Astrocyte (in vitro differentiated cells and primary cell): ENCODE measurements around the gene KIAA0232. TPM values are rescaled to one million over a fixed set of nuclear protein-coding genes. Genes with fewer than 3 reads are reported as not detected.
A peak's percentile ranks its signal among the peaks of the same experiment; 100 is the strongest.

ENCODE experiments used
- DNase-seq: peaks from one replicate; pipeline ENCODE4 v3.0.0-alpha.2; 2010; ENCODE audit warnings: low read depth
- FAIRE-seq: peaks from 2 replicates; lab custom pipeline; 2011; peaks lifted over from hg19 to GRCh38; lab: Jason Lieb, UNC
- H2AFZ ChIP-seq: 2 replicates; pipeline ENCODE4 v1.6.0; 2012; ENCODE audit warnings: low read depth, low read length, inconsistent platforms
- H3K27ac ChIP-seq: 2 replicates; pipeline ENCODE4 v1.5.1; 2011; ENCODE audit warnings: low read depth, low read length, inconsistent platforms
- H3K27me3 ChIP-seq: 2 replicates; pipeline ENCODE4 v1.6.0; 2011; ENCODE audit warnings: low read length, inconsistent platforms; ENCODE audit not compliant: insufficient read depth
- H3K36me3 ChIP-seq: 2 replicates; pipeline ENCODE4 v1.5.1; 2011; ENCODE audit warnings: low read length, inconsistent platforms; ENCODE audit not compliant: insufficient read depth
- H3K4me1 ChIP-seq: 2 replicates; pipeline ENCODE4 v1.5.1; 2011; ENCODE audit warnings: low read length, inconsistent platforms; ENCODE audit not compliant: insufficient read depth
- H3K4me2 ChIP-seq: 2 replicates; pipeline ENCODE4 v1.6.0; 2012; ENCODE audit warnings: low read length, inconsistent platforms
- H3K4me3 ChIP-seq: 2 replicates; pipeline ENCODE4 v1.5.1; 2011; ENCODE audit warnings: low read depth, mild to moderate bottlenecking, low read length, inconsistent platforms; ENCODE audit not compliant: insufficient read depth
- H3K79me2 ChIP-seq: 2 replicates; pipeline ENCODE4 v1.6.0; 2012; ENCODE audit warnings: mild to moderate bottlenecking, low read length, inconsistent platforms; ENCODE audit not compliant: insufficient read depth
- H3K9ac ChIP-seq: 2 replicates; pipeline ENCODE4 v1.6.0; 2012; ENCODE audit warnings: mild to moderate bottlenecking, low read length, inconsistent platforms
- H3K9me3 ChIP-seq: 2 replicates; pipeline ENCODE4 v1.5.1; 2012; ENCODE audit warnings: low read depth, mild to moderate bottlenecking, low read length, inconsistent platforms; ENCODE audit not compliant: insufficient read depth
- H4K20me1 ChIP-seq: 2 replicates; pipeline ENCODE4 v1.6.0; 2012; ENCODE audit warnings: low read length, inconsistent platforms; ENCODE audit not compliant: insufficient read depth
- H3K27ac Mint-ChIP-seq: one replicate; pipeline ENCODE4 v1.8.0; 2021; ENCODE audit warnings: mild to moderate bottlenecking, mixed read lengths; ENCODE audit not compliant: unreplicated experiment
- H3K27me3 Mint-ChIP-seq: one replicate; pipeline ENCODE4 v1.8.0; 2021; ENCODE audit warnings: low read depth, mixed read lengths; ENCODE audit not compliant: unreplicated experiment
- H3K36me3 Mint-ChIP-seq: one replicate; pipeline ENCODE4 v1.8.0; 2021; ENCODE audit warnings: low read depth, mixed read lengths; ENCODE audit not compliant: unreplicated experiment
- H3K4me1 Mint-ChIP-seq: one replicate; pipeline ENCODE4 v1.8.0; 2021; ENCODE audit warnings: low read depth, mixed read lengths; ENCODE audit not compliant: unreplicated experiment
- H3K4me3 Mint-ChIP-seq: one replicate; pipeline ENCODE4 v1.8.0; 2021; ENCODE audit warnings: mild to moderate bottlenecking, moderate library complexity, mixed read lengths; ENCODE audit not compliant: unreplicated experiment
- H3K9me3 Mint-ChIP-seq: one replicate; pipeline ENCODE4 v1.8.0; 2021; ENCODE audit warnings: mild to moderate bottlenecking, mixed read lengths; ENCODE audit not compliant: unreplicated experiment
- EZH2 ChIP-seq: IDR thresholded peaks from 2 replicates; pipeline ENCODE4 v1.6.1; 2012; ENCODE audit warnings: mild to moderate bottlenecking, low read length, inconsistent platforms; ENCODE audit not compliant: insufficient read depth
- total RNA-seq: library from RNA; stranded (reverse); gene quantifications from 2 replicates; pipeline ENCODE4 v1.2.1, GENCODE V29; 2021
- TF ChIP-seq, protein P1 (sequence below): IDR thresholded peaks from 2 replicates; pipeline ENCODE4 v1.5.1; 2011; ENCODE audit warnings: low read depth, mild to moderate bottlenecking, inconsistent platforms, low read length, moderate library complexity; ENCODE audit not compliant: insufficient read depth

KIAA0232 gene
- total RNA-seq, 1 donor from 2014 or later, result 27.6 TPM

DNA sequence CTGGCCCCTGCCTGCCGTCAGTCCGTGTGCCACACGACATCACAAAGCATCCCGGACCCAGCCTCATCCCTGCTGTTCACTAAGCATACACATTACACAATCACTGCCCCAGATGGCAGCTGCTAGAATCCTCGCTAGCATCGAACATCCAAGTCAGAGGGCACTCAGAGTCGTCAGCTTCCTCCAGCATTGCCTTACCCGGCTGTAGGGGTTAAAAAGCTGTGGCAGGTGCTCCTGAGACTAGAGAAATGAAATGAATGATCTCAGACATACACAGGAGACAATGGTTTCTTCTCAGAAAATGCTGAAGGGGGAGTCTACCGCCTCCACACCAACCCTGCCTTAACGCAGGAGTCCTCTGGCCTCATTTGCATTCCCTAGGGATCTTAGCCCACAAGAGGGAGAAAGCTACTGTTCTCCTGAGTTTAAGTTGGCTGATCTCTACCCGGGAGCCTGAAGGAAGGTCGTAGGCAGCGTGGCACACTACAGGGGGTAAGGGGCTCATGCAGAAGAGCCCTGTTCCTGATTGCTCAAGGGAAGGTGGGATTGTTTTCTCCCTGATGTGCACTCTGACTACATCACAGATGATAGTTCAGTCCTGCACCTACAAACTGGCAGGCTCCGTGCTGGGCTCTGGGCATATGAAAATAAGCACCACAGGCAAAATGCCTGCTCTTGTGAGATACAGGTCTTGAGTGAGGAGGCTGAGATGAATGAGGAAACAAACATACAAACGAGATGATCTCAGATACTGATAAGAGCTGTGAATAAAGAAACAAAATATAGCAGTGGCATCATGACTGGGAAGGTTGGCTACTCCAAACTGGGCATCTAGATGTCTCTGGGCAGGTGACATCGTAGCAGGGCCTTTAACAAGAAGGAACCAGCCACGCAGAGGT, 2.6 kb upstream of the KIAA0232 start:
- peaks cover 8% of the 10 kb centered on the region for H3K27me3 ChIP-seq
- Mint-ChIP-seq H3K27ac (no peak overlapping the region), H3K4me1 (peaks cover 23% of the 10 kb centered on the region), H3K27me3 (peaks cover 11% of the 10 kb centered on the region), H3K9me3 (no peaks in the 10 kb centered on the region), H3K36me3 (peaks cover 2% of the 10 kb centered on the region), H3K4me3 (no peak overlapping the region)
- DNase-seq (no peak), FAIRE-seq (no peak)
- no peak overlapping the region for H3K27ac ChIP-seq
- no peak overlapping the region for H2AFZ ChIP-seq
- no peak overlapping the region for H3K4me2 ChIP-seq
- no peaks in the 10 kb centered on the region for H3K9me3 ChIP-seq
- TF ChIP-seq, protein P1, sequence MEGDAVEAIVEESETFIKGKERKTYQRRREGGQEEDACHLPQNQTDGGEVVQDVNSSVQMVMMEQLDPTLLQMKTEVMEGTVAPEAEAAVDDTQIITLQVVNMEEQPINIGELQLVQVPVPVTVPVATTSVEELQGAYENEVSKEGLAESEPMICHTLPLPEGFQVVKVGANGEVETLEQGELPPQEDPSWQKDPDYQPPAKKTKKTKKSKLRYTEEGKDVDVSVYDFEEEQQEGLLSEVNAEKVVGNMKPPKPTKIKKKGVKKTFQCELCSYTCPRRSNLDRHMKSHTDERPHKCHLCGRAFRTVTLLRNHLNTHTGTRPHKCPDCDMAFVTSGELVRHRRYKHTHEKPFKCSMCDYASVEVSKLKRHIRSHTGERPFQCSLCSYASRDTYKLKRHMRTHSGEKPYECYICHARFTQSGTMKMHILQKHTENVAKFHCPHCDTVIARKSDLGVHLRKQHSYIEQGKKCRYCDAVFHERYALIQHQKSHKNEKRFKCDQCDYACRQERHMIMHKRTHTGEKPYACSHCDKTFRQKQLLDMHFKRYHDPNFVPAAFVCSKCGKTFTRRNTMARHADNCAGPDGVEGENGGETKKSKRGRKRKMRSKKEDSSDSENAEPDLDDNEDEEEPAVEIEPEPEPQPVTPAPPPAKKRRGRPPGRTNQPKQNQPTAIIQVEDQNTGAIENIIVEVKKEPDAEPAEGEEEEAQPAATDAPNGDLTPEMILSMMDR, result no peak
- no peak for TF ChIP-seq EZH2
- H3K4me1 ChIP-seq, result peaks cover 7% of the 10 kb centered on the region
- no peaks in the 10 kb centered on the region for H3K36me3 ChIP-seq
- peaks cover 18% of the 10 kb centered on the region for H3K79me2 ChIP-seq
- no peak overlapping the region for H3K4me3 ChIP-seq
- H3K9ac ChIP-seq, result no peak overlapping the region
- peaks cover 13% of the 10 kb centered on the region for H4K20me1 ChIP-seq

DNA sequence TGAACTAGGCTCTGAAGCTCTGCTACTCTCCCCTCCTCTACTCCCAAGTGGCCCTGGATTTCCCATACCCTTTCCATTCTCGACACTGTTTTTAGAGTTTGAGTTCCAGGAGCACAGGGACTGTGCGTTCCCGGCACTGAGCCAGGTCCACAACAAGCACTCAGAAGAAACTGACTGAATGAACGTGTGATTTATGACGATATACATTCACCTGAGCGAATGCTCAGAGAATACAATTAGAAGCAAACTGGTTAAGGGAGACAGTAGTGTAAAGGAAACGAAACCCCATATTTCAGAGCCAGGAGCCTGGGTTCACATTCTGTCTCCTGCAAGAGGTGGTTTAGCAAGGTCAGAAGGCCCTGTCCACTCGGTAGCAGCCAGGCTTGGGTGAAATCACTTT, 1.4 kb upstream of the KIAA0232 start:
- H3K27me3 ChIP-seq, result peaks cover 3% of the 10 kb centered on the region
- H4K20me1 ChIP-seq, result peaks cover 25% of the 10 kb centered on the region
- no peaks in the 10 kb centered on the region for H3K36me3 ChIP-seq
- H3K27ac ChIP-seq, result no peak overlapping the region
- DNase-seq (no peak), FAIRE-seq (no peak)
- no peak overlapping the region for H3K4me2 ChIP-seq
- H3K4me1 Mint-ChIP-seq, result peaks cover 32% of the 10 kb centered on the region
- H3K4me1 ChIP-seq, result peaks cover 7% of the 10 kb centered on the region
- H3K9me3 Mint-ChIP-seq, result no peaks in the 10 kb centered on the region
- H3K27ac Mint-ChIP-seq, result no peak overlapping the region
- no peak overlapping the region for H3K4me3 ChIP-seq
- TF ChIP-seq, protein P1, result no peak
- TF ChIP-seq EZH2, result no peak
- H2AFZ ChIP-seq, result no peak overlapping the region
- no peaks in the 10 kb centered on the region for H3K9me3 ChIP-seq
- H3K36me3 Mint-ChIP-seq, result no peaks in the 10 kb centered on the region
- H3K79me2 ChIP-seq, result peaks cover 30% of the 10 kb centered on the region
- peak overlapping the region; percentile 83 for H3K4me3 Mint-ChIP-seq
- H3K9ac ChIP-seq, result no peak overlapping the region
- peaks cover under 1% of the 10 kb centered on the region for H3K27me3 Mint-ChIP-seq

DNA sequence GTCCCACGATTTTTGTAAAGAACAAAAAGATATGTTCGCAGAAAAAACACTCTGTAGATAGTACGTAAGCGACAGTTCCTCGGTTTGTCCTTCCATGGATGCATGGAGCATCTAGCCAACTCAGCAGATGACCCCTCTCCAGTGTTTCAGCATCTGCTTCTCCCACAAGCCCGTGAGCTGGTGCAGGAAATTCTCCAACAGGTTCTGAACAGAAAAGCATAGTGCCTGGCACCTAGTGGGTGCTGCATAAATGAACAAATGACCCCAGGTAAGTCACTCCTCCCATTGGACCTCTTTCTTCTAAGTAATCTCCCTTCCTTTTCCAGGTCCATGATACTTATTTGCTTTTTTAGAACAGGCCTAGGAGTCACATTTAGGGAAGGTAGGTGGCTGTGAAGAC, 966 bp upstream of the KIAA0232 start:
- no peak for FAIRE-seq
- no peak overlapping the region for H3K4me3 ChIP-seq
- H3K27ac ChIP-seq, result no peak overlapping the region

More for the DNA sequence above, 966 bp upstream of the KIAA0232 start:
- peaks cover 30% of the 10 kb centered on the region for H4K20me1 ChIP-seq
- no peak for DNase-seq
- H3K79me2 ChIP-seq, result peaks cover 34% of the 10 kb centered on the region
- H3K4me3 Mint-ChIP-seq, result peak overlapping the region; percentile 83
- TF ChIP-seq, protein P1, result no peak
- TF ChIP-seq EZH2, result no peak
- H3K27me3 Mint-ChIP-seq, result no peaks in the 10 kb centered on the region
- no peaks in the 10 kb centered on the region for H3K9me3 ChIP-seq
- no peaks in the 10 kb centered on the region for H3K9me3 Mint-ChIP-seq
- H3K4me1 Mint-ChIP-seq, result peaks cover 32% of the 10 kb centered on the region
- no peaks in the 10 kb centered on the region for H3K36me3 Mint-ChIP-seq
- peaks cover under 1% of the 10 kb centered on the region for H3K27me3 ChIP-seq
- no peaks in the 10 kb centered on the region for H3K36me3 ChIP-seq
- H3K9ac ChIP-seq, result peak overlapping the region; percentile 95
- H2AFZ ChIP-seq, result no peak overlapping the region
- H3K4me1 ChIP-seq, result peaks cover 7% of the 10 kb centered on the region
- H3K27ac Mint-ChIP-seq, result peak overlapping the region; percentile 76
- peak overlapping the region; percentile 100 for H3K4me2 ChIP-seq
